ENCODE results near the gene HTR4. TPM values are rescaled to one million over a fixed set of nuclear protein-coding genes. Genes with fewer than 3 reads are reported as not detected.

HTR4 gene
- total and polyA plus RNA-seq, 2 donors from 2014 or later: 0.22 TPM; not detected in 1

- TF ChIP-seq CTCF (IDR thresholded peaks at IDR 0.05; ENCODE audit: borderline replicate concordance, extremely low read depth, insufficient read depth): no peak
- H3K9me3 ChIP-seq (ENCODE audit: control insufficient read depth in 2 of 3, insufficient read depth in 1 of 3, low read length in 3 of 3): no peaks in the 10 kb centered on the region
- intact Hi-C loops (cut with DNase I): no loop called here
- DNase-seq: no peak
- no peaks in the 10 kb centered on the region for H3K4me1 ChIP-seq (ENCODE audit: control insufficient read depth in 2 of 3, insufficient read depth in 2 of 3, low read depth in 1 of 3, low read length in 3 of 3)
- H3K27ac ChIP-seq (ENCODE audit: low read depth in 2 of 2, low read length in 2 of 2): no peak overlapping the region
- H3K4me3 ChIP-seq (ENCODE audit: low read length in 3 of 3): no peak overlapping the region
- no peak for FAIRE-seq
- no peaks in the 10 kb centered on the region for H3K27me3 ChIP-seq (ENCODE audit: control insufficient read depth, insufficient read depth, low read length)
- no peak overlapping the region for H3K9ac ChIP-seq (ENCODE audit: low read length in 3 of 3)
- H3K36me3 ChIP-seq (ENCODE audit: control insufficient read depth in 2 of 3, insufficient read depth in 3 of 3, low read length in 3 of 3): no peaks in the 10 kb centered on the region
Measured at GRCh38 chr5:148482196-148482595, 172.1 kb downstream of the HTR4 start.

GRCh38 chr5:148477429-148477828 is 176.9 kb downstream of the HTR4 start:
- DNase-seq: no peak
- Histone ChIP-seq H3K9ac (ENCODE audit: low read length in 3 of 3) (no peak overlapping the region), H3K4me1 (ENCODE audit: control insufficient read depth in 2 of 3, insufficient read depth in 2 of 3, low read depth in 1 of 3, low read length in 3 of 3) (no peaks in the 10 kb centered on the region), H3K27ac (ENCODE audit: low read depth in 2 of 2, low read length in 2 of 2) (no peak overlapping the region), H3K36me3 (ENCODE audit: control insufficient read depth in 2 of 3, insufficient read depth in 3 of 3, low read length in 3 of 3) (no peaks in the 10 kb centered on the region), H3K4me3 (ENCODE audit: low read length in 3 of 3) (no peak overlapping the region), H3K9me3 (ENCODE audit: control insufficient read depth in 2 of 3, insufficient read depth in 1 of 3, low read length in 3 of 3) (no peaks in the 10 kb centered on the region), H3K27me3 (ENCODE audit: control insufficient read depth, insufficient read depth, low read length) (no peaks in the 10 kb centered on the region)
- no peak for FAIRE-seq
- intact Hi-C loops (cut with DNase I): no loop called here
- no peak for TF ChIP-seq CTCF (IDR thresholded peaks at IDR 0.05; ENCODE audit: borderline replicate concordance, extremely low read depth, insufficient read depth)

- DNase-seq (no peak), FAIRE-seq (no peak)
- Histone ChIP-seq H3K4me1 (ENCODE audit: control insufficient read depth in 2 of 3, insufficient read depth in 2 of 3, low read depth in 1 of 3, low read length in 3 of 3) (no peaks in the 10 kb centered on the region), H3K36me3 (ENCODE audit: control insufficient read depth in 2 of 3, insufficient read depth in 3 of 3, low read length in 3 of 3) (no peaks in the 10 kb centered on the region), H3K4me3 (ENCODE audit: low read length in 3 of 3) (no peak overlapping the region), H3K9me3 (ENCODE audit: control insufficient read depth in 2 of 3, insufficient read depth in 1 of 3, low read length in 3 of 3) (no peaks in the 10 kb centered on the region), H3K27ac (ENCODE audit: low read depth in 2 of 2, low read length in 2 of 2) (no peak overlapping the region), H3K27me3 (ENCODE audit: control insufficient read depth, insufficient read depth, low read length) (no peaks in the 10 kb centered on the region), H3K9ac (ENCODE audit: low read length in 3 of 3) (no peak overlapping the region)
- TF ChIP-seq CTCF (IDR thresholded peaks at IDR 0.05; ENCODE audit: borderline replicate concordance, extremely low read depth, insufficient read depth): no peak
- intact Hi-C loops (cut with DNase I): no loop called here
Measured at GRCh38 chr5:148476302-148476701, 178.0 kb downstream of the HTR4 start.

DNA sequence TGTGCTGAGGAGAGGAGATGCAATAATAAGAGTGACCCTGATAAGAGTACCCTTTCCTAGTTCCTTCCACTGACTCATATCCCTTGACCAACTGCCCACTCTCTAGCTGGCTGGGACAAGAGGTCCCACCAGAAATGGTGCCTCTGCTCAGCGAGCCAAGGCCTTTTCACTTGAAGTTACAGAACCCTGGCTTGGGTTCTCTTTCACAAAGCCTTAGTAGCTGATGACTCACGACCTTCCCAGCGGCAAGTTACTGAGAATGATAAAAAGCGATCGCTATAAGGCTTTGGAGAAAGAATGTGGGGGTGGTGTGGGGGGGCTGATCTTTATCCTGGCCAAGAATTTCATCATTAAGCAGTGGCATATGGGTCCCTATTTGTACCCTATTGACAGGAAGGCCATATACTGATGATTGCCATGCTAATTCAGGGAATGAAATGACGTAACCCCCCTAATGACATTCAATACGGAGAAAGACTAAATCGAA is 180.3 kb downstream of the HTR4 start:
- no peak for TF ChIP-seq CTCF (IDR thresholded peaks at IDR 0.05; ENCODE audit: borderline replicate concordance, extremely low read depth, insufficient read depth)
- H3K27me3 ChIP-seq (ENCODE audit: control insufficient read depth, insufficient read depth, low read length): no peaks in the 10 kb centered on the region
- H3K36me3 ChIP-seq (ENCODE audit: control insufficient read depth in 2 of 3, insufficient read depth in 3 of 3, low read length in 3 of 3): no peaks in the 10 kb centered on the region
- intact Hi-C loops (cut with DNase I): no loop called here
- no peak for DNase-seq
- no peaks in the 10 kb centered on the region for H3K9me3 ChIP-seq (ENCODE audit: control insufficient read depth in 2 of 3, insufficient read depth in 1 of 3, low read length in 3 of 3)
- no peak overlapping the region for H3K9ac ChIP-seq (ENCODE audit: low read length in 3 of 3)
- H3K27ac ChIP-seq (ENCODE audit: low read depth in 2 of 2, low read length in 2 of 2): no peak overlapping the region
- no peak for FAIRE-seq
- no peak overlapping the region for H3K4me3 ChIP-seq (ENCODE audit: low read length in 3 of 3)
- no peaks in the 10 kb centered on the region for H3K4me1 ChIP-seq (ENCODE audit: control insufficient read depth in 2 of 3, insufficient read depth in 2 of 3, low read depth in 1 of 3, low read length in 3 of 3)

Measured in kidney (tissue), 14 donors.